Fibroblast of skin of abdomen (primary cell): Measurements from ENCODE around the gene KCNAB3.

ENCODE experiments used
- DNase-seq: peaks from one replicate; pipeline ENCODE4 v3.0.0-alpha.2; 2013

The KCNAB3 gene

DNA sequence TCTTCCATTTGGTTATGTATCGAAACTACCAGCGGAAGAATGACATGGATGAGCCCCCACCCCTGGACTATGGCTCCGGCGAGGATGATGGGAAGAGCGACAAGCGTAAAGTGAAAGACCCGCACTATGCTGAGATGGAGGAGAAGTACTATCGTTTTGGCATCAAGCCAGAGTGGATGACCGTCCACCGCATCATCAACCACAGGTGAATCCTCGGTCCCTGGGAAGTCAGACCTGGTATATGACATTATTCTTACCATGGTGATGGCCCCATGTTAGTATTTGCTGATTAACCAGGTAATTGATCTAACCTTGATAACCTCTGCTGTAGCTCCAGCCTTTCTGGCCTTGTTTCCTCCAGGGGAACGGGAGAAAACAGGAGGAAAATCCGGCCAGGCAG, 32.6 kb downstream of the KCNAB3 start:
- DNase-seq: no peak

GRCh38 chr17:7894866-7895265, 34.8 kb downstream of the KCNAB3 start:
- no peak for DNase-seq

GRCh38 chr17:7894226-7894625, 35.4 kb downstream of the KCNAB3 start:
- DNase-seq: no peak

DNA sequence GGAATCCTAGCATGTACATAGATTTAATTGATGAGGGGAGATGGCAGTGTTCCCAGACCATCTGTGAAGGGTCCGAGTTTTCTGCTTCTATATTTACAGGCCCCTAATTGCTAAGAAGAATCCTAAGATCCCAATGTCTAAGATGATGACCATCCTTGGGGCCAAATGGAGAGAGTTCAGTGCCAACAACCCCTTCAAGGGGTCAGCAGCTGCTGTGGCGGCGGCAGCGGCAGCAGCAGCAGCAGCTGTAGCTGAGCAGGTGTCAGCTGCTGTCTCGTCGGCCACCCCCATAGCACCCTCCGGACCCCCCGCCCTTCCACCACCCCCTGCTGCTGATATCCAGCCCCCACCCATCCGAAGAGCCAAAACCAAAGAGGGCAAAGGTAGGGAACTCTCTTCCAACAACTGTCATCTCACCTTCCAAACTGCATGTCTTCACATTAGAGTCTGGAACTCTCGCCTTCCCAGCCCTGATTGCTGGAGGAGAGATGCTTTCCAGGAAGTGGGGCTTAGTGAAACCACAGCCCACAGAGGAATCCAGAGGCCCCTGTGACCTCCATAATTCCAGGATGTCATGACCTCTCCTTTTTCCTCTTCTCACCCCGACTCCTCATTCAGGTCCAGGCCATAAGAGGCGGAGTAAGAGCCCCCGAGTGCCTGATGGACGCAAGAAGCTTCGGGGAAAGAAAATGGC, 36.3 kb downstream of the KCNAB3 start:
- DNase-seq: no peak

DNA sequence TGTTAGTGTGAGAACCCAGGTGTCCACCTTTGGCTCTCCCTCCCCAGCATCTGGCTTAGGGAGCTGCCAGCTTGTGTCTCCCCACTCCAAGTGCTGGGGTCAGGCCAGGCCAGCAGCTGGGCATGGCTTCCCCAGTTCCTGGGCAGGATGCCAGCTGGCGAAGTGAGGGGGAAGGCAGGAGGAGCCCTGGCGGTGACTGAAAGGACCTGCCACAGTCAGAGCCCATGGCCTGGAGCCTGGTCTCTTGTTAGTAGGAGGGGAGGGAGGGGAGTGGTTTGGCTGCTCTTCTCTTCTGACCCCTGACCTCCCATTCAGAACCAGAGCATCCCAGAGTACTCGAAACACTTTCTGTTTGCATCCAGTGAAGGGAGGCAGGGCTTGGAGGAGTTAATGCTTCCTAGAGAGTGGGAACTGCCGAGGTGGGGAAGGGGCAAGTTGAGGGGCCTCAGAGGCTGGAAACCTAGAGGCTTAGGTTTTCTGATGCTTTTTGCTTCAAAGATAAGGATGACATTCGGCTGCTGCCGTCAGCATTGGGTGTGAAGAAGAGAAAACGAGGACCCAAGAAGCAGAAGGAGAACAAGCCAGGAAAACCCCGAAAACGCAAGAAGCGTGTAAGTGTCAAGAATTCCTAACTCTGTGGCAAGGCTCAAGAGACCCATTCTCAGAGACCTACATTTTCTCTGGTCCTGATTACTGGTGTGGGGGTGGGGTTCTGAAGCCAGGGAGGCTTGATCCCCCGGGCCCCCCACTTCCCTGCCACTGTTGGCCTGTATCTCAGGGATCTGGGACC, 40.3 kb downstream of the KCNAB3 start:
- DNase-seq: peak; percentile 87

DNA sequence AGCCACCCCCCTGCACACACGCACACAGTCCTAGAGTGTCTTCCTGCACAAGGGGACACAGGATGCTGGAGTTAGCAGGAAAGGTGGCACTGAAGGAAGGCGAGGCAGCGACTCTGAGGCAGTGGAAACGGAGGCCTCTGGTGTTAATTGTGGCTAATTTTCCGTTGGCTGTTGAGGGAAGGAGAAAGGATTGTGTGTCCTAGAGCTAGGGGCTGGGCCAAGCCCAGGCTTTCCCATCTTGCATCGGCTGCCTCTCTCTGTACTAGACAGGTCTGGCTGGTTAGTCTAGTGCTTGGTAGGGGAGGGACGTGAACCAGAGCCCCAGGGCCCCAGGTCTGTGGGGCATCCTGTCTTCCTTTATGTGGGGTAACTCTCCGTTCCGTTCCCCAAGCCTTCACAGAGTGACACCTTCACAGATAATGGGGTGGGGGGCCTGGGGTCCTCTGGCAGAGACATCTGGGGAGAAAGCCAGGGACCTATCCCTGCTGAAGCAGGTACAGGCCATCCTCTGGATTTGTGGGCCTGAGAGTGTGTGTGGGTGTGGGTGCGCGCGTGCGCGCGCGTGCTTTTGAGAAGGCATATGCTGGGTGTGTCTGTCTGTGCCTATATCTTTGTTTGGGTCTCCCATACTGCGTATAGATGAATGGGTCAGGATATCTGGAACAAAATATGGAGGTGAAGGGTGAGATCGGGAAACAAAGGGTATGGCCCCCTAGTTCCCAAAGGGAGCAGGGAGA, 41.3 kb downstream of the KCNAB3 start, which contains the start of gene CHD3:
CHD3 (plus strand) TSS at position 606 of the 737 bp plus-strand sequence. CDS start 212 bp downstream, outside the sequence.
- peak; percentile 20 for DNase-seq

DNA sequence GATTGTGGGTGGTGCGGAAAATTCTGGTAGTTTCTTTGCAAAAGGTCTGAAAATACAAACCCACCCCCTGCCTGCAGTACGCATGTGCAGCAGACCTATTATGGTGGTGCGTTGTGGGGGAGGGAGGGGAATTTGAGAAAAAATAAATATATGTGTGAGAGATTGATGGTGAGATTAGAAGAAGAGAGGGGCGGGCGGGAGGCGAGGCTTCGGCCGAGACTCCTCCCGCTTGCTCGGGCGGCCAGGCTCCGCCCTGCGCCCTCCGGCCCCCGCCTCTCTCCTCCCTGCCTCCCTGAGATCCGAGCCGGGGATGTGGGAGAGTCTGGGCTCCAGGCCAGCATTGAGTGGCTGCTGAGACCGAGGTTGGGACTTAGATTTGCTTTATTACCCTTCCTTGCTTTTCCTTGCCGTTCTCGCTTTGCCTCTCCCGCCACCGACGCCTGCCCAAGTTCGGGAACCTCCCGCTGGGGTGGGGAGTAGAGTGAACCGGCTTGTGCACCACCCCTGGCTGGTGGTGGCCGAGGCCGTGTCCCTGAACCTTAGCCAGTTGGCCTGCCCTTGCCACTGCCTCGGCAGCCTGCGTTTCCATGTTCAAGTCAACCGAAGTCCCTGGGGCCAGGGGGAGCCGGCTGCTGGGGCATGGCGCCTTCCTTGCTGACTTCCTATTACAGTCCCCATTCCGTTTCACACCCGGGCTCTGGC, 42.0 kb downstream of the KCNAB3 start:
- peak; percentile 99 for DNase-seq

GRCh38 chr17:7887038-7887481, 42.6 kb downstream of the KCNAB3 start:
- DNase-seq: no peak

- peak; percentile 54 for DNase-seq
Measured at GRCh38 chr17:7886227-7887037, 43.2 kb downstream of the KCNAB3 start.

DNA sequence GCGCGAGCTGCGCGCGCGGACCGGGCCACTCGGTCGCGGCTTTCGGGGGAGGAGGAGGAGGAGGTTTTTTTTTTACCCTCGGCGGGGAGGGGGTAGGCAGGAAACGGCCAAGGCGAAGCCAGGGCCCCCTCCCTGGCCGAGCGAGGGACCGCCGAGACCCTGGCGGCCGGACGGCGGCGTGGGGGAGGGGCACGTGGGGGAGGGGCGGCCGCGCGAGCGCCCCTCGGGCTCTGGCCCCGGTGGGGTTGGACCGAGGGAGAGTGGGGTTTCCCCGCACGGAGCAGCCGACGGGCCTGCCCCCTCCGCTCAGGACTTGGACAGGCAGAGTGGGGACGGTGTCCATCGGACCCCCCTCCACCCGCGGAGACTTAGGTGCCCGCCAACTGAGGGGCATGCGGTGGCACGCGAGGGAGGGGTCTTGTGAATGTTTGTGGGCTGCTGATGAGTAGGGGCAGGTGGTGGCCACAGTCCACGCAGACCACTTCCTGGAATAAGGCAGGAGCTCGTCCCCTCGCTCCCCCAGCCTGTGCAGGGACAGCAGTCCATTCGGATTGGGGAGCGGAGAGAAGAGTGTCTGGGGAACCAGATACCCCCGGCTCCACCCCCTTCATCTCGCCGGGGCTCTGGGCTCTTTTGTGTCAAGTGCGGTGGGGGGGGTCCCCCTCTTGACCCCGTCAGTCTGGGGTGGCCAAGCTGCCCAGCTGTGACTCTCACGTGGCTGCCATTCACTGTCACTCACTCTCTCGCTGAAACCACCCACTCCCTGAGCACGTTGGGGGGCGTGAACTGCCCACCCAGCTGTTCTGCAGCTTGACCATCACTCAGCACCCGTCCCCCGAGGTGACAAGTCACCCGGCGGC, 44.1 kb downstream of the KCNAB3 start:
- peak; percentile 57 for DNase-seq

DNA sequence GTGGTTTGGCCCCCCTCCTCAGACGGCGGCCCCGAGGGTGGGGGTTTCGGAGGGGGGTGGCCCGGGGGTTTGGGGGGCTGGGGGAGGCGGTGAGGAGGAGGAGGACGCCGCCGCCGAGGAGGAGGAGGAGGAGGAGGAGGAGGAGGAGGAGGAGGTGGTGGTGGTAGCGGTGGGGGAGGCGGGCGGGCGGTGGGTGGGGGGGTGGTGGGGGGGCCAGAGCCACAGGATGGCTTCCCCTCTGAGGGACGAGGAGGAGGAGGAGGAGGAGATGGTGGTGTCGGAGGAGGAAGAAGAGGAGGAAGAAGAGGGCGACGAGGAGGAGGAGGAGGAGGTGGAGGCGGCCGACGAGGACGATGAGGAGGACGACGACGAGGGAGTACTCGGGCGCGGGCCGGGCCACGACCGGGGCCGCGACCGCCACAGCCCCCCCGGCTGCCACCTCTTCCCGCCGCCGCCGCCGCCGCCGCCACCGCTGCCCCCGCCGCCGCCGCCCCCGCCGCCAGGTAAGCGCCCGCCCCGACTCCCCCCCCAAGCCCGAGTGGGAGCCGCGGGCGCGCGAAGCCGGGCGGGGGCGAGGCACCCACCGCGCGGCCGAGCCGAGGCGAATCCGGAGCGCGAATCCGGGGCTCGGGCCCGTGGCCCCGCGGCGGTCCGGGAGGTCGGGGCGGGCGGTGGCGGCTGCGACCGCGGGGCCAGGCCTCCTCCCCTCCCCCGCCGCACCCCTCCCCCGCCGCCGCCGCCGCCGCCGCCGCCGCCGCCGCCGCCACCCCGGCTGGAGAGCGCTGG, 44.9 kb downstream of the KCNAB3 start:
- peak; percentile 33 for DNase-seq

- peak; percentile 62 for DNase-seq
Measured at GRCh38 chr17:7883781-7884386, 45.8 kb downstream of the KCNAB3 start.

DNA sequence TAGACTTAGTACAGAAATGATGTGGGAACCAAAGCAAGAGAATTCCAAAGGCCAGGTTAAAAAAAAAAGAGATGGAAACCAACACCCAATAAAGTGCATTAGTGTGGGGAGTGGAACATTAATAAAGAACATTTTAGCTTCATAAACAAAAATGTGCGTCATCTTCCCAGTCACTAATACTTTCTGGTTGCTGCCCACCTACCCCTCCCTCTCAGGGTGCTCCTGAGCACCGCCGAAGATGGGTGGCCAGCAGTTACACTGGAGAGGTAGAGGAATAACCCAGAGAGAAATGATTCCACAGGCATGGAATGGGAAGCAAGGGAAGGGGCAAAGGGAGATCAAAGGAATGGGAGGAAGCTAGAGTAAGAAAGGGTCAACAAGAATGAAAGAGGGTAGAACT, 47.0 kb downstream of the KCNAB3 start:
- DNase-seq: no peak

GRCh38 chr17:7882068-7882467, 47.6 kb downstream of the KCNAB3 start:
- no peak for DNase-seq

DNA sequence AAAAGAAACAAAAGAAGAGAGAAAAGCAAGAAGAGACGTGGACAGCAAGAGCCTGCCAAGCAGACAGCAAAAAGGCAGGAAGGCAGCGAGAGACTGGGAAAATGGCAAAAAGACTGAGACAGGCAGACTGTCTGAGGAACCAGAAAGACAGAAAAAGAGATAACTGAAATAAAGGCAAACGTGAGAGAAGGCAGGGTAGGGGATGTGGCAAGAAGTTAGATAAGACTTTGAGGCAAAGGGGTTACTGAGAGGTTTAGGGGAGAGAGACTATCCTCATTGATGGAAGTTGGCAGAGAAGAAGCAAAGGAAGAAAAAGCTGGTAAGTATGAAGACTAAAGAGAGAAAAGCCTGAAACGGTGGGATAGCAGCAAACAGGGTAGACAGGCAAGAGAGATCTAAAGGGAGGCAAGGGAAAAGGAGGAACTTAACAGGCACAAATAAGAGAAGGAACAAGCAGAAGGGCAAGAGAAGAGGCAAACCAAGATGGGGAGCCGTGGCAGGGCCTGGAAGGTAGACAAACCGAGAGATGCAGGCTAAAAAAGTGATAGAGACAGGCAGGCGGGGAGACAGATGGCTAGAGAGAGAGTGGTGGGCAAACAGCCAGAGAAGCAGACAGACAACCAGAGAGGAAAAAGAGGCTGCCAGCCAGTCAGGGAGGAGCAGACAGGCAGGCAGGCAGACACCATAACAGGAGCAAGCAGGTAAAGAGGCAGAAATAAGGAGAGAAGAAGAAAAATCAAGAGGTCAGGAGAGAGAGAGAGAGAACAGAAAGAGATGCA, 48.2 kb downstream of the KCNAB3 start:
- peak; percentile 28 for DNase-seq

- DNase-seq: no peak
Measured at GRCh38 chr17:7880076-7880868, 49.4 kb downstream of the KCNAB3 start.

GRCh38 chr17:7878234-7878633, 51.4 kb downstream of the KCNAB3 start:
- no peak for DNase-seq
